Activated naive CD8-positive, alpha-beta T cell (primary cell): ENCODE data around the gene CMTM8.

Experiments used
- H3K27ac Mint-ChIP-seq: one replicate; pipeline ENCODE4 v1.8.0; 2021; ENCODE audit warnings: mixed read lengths
- H3K27me3 Mint-ChIP-seq: one replicate; pipeline ENCODE4 v1.8.0; 2021; ENCODE audit warnings: mixed read lengths
- H3K36me3 Mint-ChIP-seq: one replicate; pipeline ENCODE4 v1.8.0; 2021; ENCODE audit warnings: mixed read lengths
- H3K4me1 Mint-ChIP-seq: one replicate; pipeline ENCODE4 v1.8.0; 2021; ENCODE audit warnings: low read depth, mixed read lengths
- H3K4me3 Mint-ChIP-seq: one replicate; pipeline ENCODE4 v1.8.0; 2021; ENCODE audit warnings: mild to moderate bottlenecking, mixed read lengths
- H3K9me3 Mint-ChIP-seq: one replicate; pipeline ENCODE4 v1.8.0; 2021; ENCODE audit warnings: low read depth, mixed read lengths

The CMTM8 gene

DNA sequence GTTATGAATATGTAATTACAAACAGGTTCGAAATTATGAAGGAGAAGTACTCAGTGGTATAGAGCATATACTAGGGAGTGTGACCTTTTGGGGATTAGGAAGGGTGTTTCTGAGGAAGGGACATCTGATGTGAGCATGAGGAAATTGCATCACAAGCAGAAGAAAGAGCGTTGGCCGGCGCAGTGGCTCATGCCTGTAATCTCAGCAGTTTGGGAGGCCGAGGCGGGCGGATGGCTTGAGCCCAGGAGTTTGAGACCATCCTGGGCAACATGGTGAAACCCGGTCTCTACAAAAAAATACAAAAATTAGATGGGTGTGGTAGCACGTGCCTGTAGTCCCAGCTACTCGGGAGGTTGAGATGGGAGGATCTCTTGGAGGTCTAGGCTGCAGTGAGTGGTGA, 160.1 kb downstream of the CMTM8 start:
- Mint-ChIP-seq H3K4me1 (peaks cover 76% of the 10 kb centered on the region), H3K9me3 (no peaks in the 10 kb centered on the region), H3K4me3 (no peak overlapping the region), H3K27ac (peak overlapping the region; percentile 74), H3K36me3 (no peaks in the 10 kb centered on the region), H3K27me3 (no peaks in the 10 kb centered on the region)

DNA sequence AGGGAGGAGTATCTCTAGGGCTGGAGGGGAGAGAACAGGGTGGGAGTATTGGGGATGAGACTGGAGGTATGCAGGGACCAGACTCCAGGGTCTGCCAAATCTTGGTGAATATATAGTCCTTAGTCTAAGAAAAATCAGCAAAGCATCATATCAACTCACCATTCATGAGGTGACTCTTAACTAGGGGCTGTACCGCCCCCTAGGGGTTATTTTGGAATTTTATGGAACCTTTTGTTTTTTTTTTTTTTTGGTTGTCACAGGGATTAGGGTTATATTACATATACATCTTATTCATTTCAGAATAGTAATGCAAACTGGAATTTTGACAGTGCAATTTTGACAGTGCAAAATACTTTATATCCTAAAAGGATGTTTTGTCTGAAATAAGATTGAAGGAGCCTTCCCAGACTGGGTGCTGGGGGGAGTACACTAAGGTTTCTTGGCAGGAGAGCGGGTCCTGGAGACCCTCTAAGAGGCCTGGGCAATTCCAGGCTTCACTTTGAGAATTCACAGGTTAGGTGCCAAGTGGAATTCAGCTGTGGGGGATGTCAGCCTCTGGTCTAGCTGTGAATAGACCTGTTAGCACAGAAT, 160.6 kb downstream of the CMTM8 start:
- Mint-ChIP-seq H3K36me3 (peaks cover 3% of the 10 kb centered on the region), H3K4me3 (peak overlapping the region; percentile 20), H3K27me3 (no peaks in the 10 kb centered on the region), H3K9me3 (no peaks in the 10 kb centered on the region), H3K4me1 (peaks cover 73% of the 10 kb centered on the region), H3K27ac (peak overlapping the region; percentile 74)

DNA sequence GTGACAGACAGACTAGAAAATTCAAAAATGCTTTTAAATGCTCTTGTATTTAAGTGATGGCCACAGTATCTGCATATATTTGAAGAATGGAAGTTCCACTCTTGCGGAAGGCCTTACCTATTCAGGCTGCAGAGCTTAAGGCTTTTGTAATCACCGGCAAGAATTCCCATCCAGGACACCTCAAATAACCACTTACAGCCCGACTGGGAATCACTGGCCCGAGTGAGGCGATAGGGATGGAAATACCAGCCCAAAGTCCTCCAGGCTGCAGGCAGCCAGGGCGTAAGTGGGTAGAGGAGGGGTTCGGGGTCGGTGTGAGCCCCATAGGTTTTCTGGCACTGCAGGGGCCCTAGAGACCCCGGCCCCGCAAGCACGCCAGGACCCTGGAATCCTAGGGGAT, 162.6 kb downstream of the CMTM8 start:
- Mint-ChIP-seq H3K27me3 (no peaks in the 10 kb centered on the region), H3K9me3 (no peaks in the 10 kb centered on the region), H3K27ac (peak overlapping the region; percentile 99), H3K4me3 (peak overlapping the region; percentile 94), H3K4me1 (peaks cover 74% of the 10 kb centered on the region), H3K36me3 (peaks cover 6% of the 10 kb centered on the region)

DNA sequence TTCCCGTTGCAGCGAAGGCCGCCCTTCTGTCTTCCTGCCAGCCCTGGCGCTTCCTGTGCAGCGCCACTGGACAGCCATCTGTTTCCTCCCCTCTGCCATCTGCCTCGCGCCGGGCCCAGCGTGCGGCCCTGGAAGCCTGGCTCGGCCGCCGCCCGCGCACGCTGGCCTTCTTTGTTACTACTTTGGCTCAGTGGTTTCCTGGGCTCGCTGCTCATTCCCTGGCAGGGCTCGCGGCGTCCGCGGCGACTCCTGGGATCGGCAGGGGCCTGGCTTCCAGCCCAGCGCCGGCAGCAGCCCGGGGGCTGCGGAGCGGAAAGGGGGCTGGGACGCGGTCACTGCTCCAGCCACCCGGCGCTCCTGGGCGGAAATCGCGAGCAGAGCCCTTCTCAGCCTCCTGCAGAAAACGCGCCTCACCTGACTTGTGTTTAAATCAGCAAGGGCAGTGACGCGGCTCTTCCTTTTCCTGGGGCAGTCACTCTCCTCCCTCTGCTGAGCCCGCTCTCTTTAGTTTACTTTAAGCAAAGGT, 163.1 kb downstream of the CMTM8 start:
- peaks cover 6% of the 10 kb centered on the region for H3K36me3 Mint-ChIP-seq

DNA sequence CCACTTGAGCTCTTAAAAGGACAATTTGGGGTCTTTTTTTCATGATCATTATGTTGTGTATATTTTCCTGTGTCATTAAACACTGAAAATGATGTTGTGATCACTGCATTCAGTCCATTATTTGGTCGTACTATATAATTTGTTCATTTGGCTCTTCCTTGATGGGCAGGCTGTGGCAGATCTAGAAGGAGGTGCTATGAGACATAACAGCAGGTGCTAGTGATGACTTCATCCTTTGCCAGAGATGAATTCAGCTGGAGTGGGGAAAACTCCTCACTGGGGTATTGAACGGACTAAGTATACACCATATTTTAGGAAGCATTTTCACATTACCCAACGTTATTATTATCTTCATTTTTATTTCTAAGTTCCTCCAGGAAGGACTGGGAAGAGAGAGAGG, 165.2 kb downstream of the CMTM8 start:
- H3K27ac Mint-ChIP-seq = peak overlapping the region; percentile 76
- H3K27me3 Mint-ChIP-seq = no peaks in the 10 kb centered on the region
- H3K9me3 Mint-ChIP-seq = no peaks in the 10 kb centered on the region
- H3K4me1 Mint-ChIP-seq = peaks cover 72% of the 10 kb centered on the region
- H3K36me3 Mint-ChIP-seq = peaks cover 6% of the 10 kb centered on the region
- H3K4me3 Mint-ChIP-seq = peak overlapping the region; percentile 40

More for the DNA sequence above, 163.1 kb downstream of the CMTM8 start:
- H3K4me3 Mint-ChIP-seq = peak overlapping the region; percentile 94
- H3K27me3 Mint-ChIP-seq = no peaks in the 10 kb centered on the region
- H3K27ac Mint-ChIP-seq = peak overlapping the region; percentile 99
- H3K9me3 Mint-ChIP-seq = no peaks in the 10 kb centered on the region
- H3K4me1 Mint-ChIP-seq = peaks cover 73% of the 10 kb centered on the region

DNA sequence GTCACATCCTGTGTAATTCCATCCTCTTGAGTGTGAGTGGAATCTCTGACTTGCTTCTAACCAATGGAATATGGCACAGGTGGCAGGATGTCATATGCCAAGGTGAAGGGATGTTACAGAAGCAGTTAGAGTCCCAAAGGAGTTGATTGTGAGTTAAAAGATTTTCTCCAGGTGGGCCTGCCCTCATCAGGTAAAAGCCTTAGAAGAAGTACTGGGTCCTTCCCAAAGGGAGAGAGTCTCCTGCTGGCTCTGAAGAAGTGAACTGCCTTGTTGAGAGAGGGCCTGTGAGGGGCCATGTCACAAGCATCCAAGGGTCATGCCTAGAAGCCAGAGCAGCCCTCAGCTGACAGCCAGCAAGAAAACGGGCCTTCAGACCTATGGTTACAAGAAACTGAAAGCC, 166.2 kb downstream of the CMTM8 start:
- no peaks in the 10 kb centered on the region for H3K9me3 Mint-ChIP-seq
- peaks cover 6% of the 10 kb centered on the region for H3K36me3 Mint-ChIP-seq
- no peaks in the 10 kb centered on the region for H3K27me3 Mint-ChIP-seq
- H3K4me3 Mint-ChIP-seq = no peak overlapping the region
- peak overlapping the region; percentile 66 for H3K27ac Mint-ChIP-seq
- H3K4me1 Mint-ChIP-seq = peaks cover 69% of the 10 kb centered on the region

DNA sequence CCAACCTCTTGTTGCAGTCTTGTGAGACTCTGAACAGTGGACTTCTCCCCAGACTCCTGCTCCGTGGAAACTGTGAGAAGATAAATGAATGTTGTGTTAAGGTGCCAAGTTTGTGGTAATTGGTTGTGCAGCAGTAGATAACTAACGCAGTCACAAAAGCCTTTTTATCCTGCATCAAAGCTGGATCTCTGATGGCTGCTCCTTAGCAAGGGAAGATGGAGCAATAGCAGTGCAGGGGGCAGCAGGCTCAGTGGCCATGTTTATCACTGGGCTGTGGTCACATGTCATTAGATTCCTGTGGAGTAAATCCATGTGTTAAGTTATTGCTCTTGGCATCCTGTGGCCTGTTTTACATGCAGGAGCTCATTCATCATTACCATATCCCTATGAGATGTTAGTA, 166.7 kb downstream of the CMTM8 start:
- Mint-ChIP-seq H3K27ac (no peak overlapping the region), H3K36me3 (peaks cover 6% of the 10 kb centered on the region), H3K4me3 (no peak overlapping the region), H3K4me1 (peaks cover 73% of the 10 kb centered on the region), H3K9me3 (no peaks in the 10 kb centered on the region), H3K27me3 (no peaks in the 10 kb centered on the region)

DNA sequence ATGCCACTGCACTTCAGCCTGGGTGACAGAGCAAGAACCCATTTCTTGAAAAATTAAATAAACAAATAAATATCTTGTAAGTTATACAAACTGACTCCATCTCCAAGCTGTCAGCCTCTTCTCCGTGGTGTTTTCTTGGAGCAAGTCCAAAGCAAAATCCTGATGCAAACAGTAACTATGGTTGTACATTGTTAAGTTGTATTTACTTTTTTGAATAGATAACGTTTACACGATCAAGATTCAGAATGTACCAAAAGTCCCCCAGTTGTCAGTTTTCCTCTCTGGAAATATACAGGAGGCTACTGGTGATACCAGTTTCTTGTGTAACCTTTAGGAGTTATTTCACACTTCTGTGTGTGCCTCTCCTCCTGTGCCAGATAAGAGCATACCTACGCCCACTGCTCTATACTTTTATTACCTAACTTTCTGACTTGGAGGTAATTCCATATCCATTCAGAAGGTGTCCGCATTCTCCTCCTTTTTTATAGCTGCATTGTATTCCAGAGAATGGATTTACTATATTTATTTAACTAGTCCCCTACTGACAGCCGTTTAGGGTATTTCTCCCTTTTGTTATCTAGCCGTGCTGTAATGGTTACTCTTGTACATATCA, 167.3 kb downstream of the CMTM8 start:
- H3K9me3 Mint-ChIP-seq = no peaks in the 10 kb centered on the region
- no peaks in the 10 kb centered on the region for H3K27me3 Mint-ChIP-seq
- peaks cover 6% of the 10 kb centered on the region for H3K36me3 Mint-ChIP-seq
- H3K27ac Mint-ChIP-seq = no peak overlapping the region
- peaks cover 75% of the 10 kb centered on the region for H3K4me1 Mint-ChIP-seq
- no peak overlapping the region for H3K4me3 Mint-ChIP-seq

DNA sequence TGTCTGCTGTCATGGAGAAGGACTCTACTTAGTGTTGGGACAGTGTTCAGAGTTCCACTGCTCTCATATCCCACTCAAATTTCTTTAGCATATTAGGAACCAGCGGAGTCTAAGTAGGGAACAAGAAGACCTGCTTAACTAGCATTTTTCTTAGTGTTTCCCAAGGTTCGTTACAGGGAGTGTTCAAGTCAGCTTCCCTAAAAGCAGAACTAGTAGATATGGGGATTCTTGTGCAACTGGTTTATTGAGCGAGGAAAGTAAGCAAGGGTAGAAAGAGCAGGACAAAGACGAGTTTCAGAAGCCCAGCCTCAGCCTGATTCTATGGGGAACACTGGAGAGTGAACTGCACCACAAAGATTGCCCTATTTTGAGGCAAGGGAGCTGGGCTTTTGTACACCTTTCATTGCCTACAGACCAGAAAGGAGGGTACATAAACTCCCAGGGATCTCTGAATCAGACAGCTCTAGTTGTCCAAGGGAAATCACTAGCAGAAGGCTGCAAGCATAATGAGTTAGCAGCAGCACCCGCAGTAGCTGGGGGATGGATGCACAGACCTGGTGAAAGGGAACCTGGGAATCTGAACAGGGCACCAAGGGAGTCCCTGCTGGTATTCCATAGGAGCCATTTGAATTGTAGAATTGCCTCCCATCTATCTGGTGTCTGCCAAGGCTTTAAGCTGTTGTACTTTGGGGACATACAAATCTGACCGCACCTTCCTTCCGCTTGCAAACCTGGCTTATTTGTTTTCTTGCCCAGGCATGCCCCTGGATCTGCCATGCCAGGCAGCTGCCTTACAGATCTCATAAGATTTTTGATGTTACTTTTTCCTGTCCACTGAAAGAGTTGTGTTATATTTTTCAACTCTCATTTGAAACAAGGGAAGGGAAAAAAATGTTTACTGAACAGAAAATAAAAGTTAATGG, 168.3 kb downstream of the CMTM8 start:
- peaks cover 74% of the 10 kb centered on the region for H3K4me1 Mint-ChIP-seq
- H3K36me3 Mint-ChIP-seq = peaks cover 8% of the 10 kb centered on the region
- no peak overlapping the region for H3K4me3 Mint-ChIP-seq
- H3K27ac Mint-ChIP-seq = peak overlapping the region; percentile 54
- no peaks in the 10 kb centered on the region for H3K9me3 Mint-ChIP-seq
- H3K27me3 Mint-ChIP-seq = no peaks in the 10 kb centered on the region

DNA sequence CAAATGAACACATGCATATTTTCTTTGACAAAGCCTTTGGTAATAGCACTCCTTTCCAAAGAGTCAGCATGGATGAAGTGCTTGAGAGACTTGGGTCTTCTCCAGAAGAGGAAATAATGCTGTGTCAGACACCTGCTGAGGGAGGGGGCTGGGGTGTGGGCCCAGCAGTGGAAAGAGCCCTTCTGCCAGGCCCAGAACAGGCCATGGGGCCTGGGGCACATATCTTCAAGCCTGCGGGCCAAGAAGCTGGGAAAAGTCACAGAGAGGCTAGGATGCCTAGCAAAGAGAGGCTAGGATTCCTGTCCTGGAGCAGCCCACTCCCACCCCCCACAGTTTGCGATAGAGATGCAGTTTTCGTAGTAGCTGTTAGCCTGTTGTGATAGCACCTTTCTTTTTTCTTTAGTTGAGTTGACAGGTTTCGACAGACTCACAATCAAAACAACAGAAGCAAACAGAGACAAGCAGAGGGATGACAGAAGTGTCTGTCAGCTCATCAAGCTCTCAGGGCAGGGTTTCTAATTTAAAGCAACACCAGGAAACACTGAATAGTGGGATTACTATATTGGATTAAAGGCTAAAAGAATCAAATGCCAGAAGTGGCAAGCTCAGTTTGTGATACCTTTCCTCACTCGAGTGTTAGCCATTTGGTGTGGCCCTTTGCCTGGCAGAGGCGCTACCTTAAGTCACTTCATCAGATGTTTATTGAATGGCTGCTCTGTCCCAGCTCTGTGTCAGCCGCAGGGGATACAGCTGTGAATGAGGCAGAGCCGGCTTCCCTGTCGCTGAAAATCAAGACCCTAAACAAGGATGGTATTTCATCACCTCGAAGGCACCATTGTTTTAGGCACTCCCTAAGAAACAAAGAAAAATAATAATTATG, 172.1 kb downstream of the CMTM8 start:
- H3K27ac Mint-ChIP-seq = peak overlapping the region; percentile 74

DNA sequence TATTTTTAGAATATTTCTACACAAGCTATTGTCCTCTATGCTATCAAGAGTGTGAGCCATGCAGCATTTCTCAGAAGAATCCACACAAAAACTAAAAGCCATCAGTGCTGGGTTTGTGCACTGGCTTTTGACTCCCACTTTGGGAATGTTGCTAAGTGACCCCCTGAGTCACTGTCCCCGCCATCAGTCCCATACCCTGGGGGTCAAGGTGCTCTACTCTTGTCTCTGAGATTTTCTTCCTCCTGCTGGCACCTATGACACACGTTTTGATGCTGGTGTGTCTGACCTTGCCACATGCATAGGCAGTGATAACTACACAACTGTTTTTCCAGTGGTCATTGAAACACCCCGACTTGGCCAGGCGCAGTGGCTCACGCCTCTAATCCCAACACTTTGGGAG, 173.0 kb downstream of the CMTM8 start:
- Mint-ChIP-seq H3K9me3 (no peaks in the 10 kb centered on the region), H3K27ac (peak overlapping the region; percentile 51)

More for the DNA sequence above, 172.1 kb downstream of the CMTM8 start:
- Mint-ChIP-seq H3K36me3 (peaks cover 3% of the 10 kb centered on the region), H3K9me3 (no peaks in the 10 kb centered on the region), H3K27me3 (no peaks in the 10 kb centered on the region), H3K4me3 (no peak overlapping the region), H3K4me1 (peaks cover 62% of the 10 kb centered on the region)

DNA sequence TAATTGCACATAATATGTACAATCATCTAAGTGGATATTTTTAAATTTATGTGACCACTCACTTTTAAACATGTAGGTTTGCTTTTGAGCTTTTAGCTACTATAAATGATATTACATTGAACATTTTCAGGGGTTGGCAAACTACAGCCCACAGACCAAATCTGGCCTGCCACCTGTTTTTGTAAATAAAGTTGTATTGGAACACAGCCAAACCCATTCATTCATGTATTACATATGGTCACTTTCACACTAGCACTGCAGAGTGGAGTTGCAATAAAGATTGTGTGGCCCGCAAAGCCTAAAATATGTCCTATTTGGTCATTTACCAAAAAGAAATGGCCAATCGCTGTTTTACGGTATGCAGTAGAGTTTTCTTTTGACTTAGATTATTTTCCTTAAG, 174.4 kb downstream of the CMTM8 start:
- no peaks in the 10 kb centered on the region for H3K9me3 Mint-ChIP-seq
- H3K27ac Mint-ChIP-seq = peak overlapping the region; percentile 91
- peaks cover 3% of the 10 kb centered on the region for H3K36me3 Mint-ChIP-seq
- H3K4me1 Mint-ChIP-seq = peaks cover 64% of the 10 kb centered on the region
- H3K4me3 Mint-ChIP-seq = no peak overlapping the region
- no peaks in the 10 kb centered on the region for H3K27me3 Mint-ChIP-seq

More for the DNA sequence above, 173.0 kb downstream of the CMTM8 start:
- Mint-ChIP-seq H3K36me3 (peaks cover 3% of the 10 kb centered on the region), H3K27me3 (no peaks in the 10 kb centered on the region), H3K4me1 (peaks cover 60% of the 10 kb centered on the region), H3K4me3 (no peak overlapping the region)

DNA sequence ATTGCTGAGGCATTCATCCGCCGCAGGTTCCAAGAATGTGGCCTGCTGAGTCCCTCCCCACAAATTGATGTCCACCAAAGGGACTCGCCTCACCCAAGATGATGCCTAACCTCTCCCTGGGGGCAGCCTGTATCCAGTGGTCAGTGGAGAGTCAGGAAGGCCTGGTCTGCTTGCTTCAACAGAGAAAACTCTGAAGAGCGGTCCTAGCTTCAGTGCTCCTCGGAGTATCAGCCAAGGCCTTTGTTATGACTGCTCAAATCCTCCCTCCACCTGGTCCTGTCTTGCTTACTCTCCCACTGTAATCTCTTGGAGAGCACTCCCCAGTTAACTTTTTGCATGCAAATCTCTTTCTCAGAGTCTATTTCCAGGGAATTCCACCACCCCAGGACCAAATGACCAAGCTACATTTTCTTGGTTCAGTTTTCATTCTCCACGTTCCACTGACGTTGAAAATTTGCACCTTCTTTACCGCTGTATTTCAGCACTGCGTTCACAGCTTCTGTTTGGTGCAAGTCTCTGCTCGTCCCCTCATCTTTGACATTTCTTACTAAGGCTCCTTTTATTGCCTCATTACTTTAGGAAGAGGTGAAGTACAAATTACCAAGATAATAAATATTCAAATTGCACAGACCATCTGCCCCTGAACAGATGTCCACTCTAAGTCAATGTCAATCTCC, 175.5 kb downstream of the CMTM8 start:
- Mint-ChIP-seq H3K4me3 (no peak overlapping the region), H3K27me3 (no peaks in the 10 kb centered on the region), H3K9me3 (no peaks in the 10 kb centered on the region), H3K36me3 (peaks cover 3% of the 10 kb centered on the region), H3K27ac (peak overlapping the region; percentile 91), H3K4me1 (peaks cover 70% of the 10 kb centered on the region)
